Measurements from ENCODE around the gene NTRK2. TPM values are rescaled to one million over a fixed set of nuclear protein-coding genes. Genes with fewer than 3 reads are reported as not detected.

The NTRK2 gene
- total RNA-seq, 1 donor from 2014 or later: 0.07 TPM

DNA sequence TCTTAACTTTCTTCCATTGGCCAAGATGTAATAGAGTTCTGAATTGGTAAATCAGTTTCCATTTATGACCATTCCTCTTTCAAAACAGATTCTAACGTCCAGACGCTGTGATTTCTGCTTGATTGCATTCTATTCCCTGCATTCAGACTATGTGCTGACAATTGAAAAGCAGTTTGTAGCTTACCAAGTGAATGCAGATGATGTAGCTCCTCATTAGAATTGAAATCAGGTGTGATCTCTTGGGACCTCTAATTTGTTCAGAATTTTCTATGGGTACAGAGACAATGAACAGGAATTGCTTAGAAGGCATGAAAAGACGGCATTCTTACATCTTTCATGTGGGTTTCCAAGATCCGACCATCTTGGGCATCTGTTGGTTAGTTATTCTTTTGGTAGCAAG is 191.9 kb downstream of the NTRK2 start:
- ChIA-PET CTCF (no interaction called here), POLR2A (no interaction called here)
- TF ChIP-seq, protein P1, sequence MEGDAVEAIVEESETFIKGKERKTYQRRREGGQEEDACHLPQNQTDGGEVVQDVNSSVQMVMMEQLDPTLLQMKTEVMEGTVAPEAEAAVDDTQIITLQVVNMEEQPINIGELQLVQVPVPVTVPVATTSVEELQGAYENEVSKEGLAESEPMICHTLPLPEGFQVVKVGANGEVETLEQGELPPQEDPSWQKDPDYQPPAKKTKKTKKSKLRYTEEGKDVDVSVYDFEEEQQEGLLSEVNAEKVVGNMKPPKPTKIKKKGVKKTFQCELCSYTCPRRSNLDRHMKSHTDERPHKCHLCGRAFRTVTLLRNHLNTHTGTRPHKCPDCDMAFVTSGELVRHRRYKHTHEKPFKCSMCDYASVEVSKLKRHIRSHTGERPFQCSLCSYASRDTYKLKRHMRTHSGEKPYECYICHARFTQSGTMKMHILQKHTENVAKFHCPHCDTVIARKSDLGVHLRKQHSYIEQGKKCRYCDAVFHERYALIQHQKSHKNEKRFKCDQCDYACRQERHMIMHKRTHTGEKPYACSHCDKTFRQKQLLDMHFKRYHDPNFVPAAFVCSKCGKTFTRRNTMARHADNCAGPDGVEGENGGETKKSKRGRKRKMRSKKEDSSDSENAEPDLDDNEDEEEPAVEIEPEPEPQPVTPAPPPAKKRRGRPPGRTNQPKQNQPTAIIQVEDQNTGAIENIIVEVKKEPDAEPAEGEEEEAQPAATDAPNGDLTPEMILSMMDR (IDR thresholded peaks at IDR 0.05): no peak
- no peaks in the 10 kb centered on the region for H3K4me1 Mint-ChIP-seq
- H3K27me3 Mint-ChIP-seq: no peaks in the 10 kb centered on the region
- no peak for ATAC-seq (ENCODE audit: low read depth)
- intact Hi-C loops (cut with micrococcal nuclease): no loop called here
- no peak overlapping the region for H3K4me3 Mint-ChIP-seq
- no peak for DNase-seq
- no peaks in the 10 kb centered on the region for H3K9me3 Mint-ChIP-seq
- H3K36me3 Mint-ChIP-seq (ENCODE audit: low read depth): no peaks in the 10 kb centered on the region
- no peak overlapping the region for H3K27ac Mint-ChIP-seq

DNA sequence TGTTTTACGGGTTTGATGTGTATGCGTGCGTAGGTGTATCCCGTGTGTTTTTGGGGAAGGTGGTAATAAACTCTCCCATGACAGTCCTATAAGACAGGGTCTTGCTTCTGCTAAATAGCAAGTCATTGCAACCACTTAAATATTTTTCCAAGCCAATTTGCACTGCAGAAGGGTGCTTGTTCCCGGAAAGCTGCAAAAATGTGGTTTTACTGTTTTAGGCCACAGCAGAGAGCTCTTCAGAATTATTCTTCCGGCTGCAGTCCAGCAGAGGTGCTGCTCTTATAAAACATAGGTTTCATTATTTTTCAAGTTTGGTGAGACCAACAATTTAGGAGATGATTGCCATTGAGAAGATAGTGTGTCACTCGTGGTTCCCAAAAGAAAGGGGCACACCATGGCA is 192.8 kb downstream of the NTRK2 start:
- Mint-ChIP-seq H3K27ac (no peak overlapping the region), H3K4me3 (no peak overlapping the region), H3K4me1 (no peaks in the 10 kb centered on the region), H3K9me3 (no peaks in the 10 kb centered on the region), H3K36me3 (ENCODE audit: low read depth) (no peaks in the 10 kb centered on the region), H3K27me3 (no peaks in the 10 kb centered on the region)
- CTCF ChIA-PET: no interaction called here
- ATAC-seq (ENCODE audit: low read depth) (no peak), DNase-seq (no peak)
- POLR2A ChIA-PET: no interaction called here
- intact Hi-C loops (cut with micrococcal nuclease): no loop called here
- TF ChIP-seq, protein P1 (IDR thresholded peaks at IDR 0.05): no peak

DNA sequence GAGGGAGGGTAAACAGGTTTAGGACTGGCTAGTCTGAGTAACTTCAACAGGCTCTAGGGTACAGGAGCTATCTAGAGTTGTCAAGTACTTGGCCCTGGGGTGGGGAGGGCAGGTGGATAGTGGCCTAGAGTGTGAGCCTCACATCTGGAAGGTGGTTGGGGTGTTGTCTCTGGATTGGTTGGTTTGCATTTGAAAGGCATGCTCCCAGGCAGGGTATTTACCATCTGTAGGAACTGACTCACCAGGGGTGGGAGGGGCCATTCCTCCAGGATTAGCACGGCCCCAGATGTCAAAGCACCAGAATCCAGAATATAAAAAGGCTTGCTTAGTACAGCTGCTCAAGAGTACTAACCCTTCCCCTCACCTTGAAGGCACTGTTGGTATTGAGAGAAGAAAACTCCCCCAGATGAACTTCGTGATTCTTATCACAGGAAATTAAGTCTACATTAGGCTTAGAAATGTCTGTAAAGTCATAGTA is 193.3 kb downstream of the NTRK2 start:
- Mint-ChIP-seq H3K27ac (no peak overlapping the region), H3K36me3 (ENCODE audit: low read depth) (no peaks in the 10 kb centered on the region), H3K4me3 (no peak overlapping the region), H3K9me3 (no peaks in the 10 kb centered on the region), H3K4me1 (no peaks in the 10 kb centered on the region), H3K27me3 (no peaks in the 10 kb centered on the region)
- ChIA-PET POLR2A (no interaction called here), CTCF (no interaction called here)
- no peak for ATAC-seq (ENCODE audit: low read depth)
- no peak for DNase-seq
- intact Hi-C loops (cut with micrococcal nuclease): no loop called here
- TF ChIP-seq, protein P1 (IDR thresholded peaks at IDR 0.05): no peak

DNA sequence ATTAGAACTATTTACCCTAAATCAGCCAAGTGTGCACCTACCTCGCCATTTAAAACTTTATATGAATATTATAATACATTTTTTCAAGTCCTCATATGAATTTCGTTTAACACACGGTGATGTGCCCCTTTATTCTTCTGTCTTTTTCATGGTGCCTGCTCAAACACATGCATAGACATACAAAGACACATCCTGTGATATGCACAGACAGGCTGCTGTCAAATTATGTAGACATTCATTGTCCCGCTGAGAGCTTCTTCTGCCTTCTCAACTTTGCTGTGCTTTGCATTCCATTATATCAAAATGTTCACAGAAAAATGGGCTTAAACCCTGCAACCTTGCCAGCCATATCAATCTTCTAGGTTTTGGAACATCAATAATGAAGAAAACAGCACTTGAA is 193.8 kb downstream of the NTRK2 start:
- no peaks in the 10 kb centered on the region for H3K27me3 Mint-ChIP-seq
- POLR2A ChIA-PET: no interaction called here
- ATAC-seq (ENCODE audit: low read depth): no peak
- H3K36me3 Mint-ChIP-seq (ENCODE audit: low read depth): no peaks in the 10 kb centered on the region
- no peaks in the 10 kb centered on the region for H3K9me3 Mint-ChIP-seq
- no peak overlapping the region for H3K4me3 Mint-ChIP-seq
- intact Hi-C loops (cut with micrococcal nuclease): no loop called here
- H3K27ac Mint-ChIP-seq: no peak overlapping the region
- CTCF ChIA-PET: no interaction called here
- TF ChIP-seq, protein P1 (IDR thresholded peaks at IDR 0.05): no peak
- no peak for DNase-seq
- no peaks in the 10 kb centered on the region for H3K4me1 Mint-ChIP-seq

DNA sequence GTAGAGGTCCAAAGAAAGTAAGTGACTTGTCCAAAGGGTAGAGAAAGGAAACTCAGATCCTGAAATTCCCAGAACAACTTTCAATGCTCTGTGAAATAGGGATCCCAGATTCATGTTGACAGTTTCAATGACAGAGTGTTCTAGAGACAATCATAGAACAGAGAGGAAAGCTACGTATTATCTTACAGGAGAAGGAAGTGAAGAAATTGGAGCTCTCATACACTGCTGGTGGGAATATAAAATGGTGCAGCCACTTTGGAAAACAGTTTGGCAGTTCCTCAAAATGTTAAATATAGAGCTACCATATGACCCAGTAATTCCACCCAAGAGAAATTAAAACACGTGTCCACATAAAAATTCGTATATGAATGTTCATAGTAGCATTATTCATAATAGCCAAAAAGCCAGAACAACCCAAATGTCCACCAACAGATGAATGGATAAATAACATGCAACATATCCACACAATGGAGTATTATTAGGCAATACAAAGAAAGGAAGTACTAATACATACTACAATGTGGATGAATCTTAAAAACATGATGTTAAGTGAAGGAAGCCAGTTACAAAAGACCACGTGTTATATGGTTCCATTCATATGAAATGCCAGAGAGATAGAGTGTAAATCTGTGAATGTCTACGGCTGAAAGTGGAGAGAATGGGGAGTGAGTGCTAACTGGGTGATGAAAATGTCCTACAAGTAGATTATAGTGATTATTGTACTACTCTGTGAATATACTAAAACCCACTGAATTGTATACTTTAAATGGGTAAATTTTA is 197.1 kb downstream of the NTRK2 start:
- no peak overlapping the region for H3K27ac Mint-ChIP-seq
- no peaks in the 10 kb centered on the region for H3K27me3 Mint-ChIP-seq
- H3K9me3 Mint-ChIP-seq: no peaks in the 10 kb centered on the region
- no peak overlapping the region for H3K4me3 Mint-ChIP-seq
- intact Hi-C loops (cut with micrococcal nuclease): no loop called here
- POLR2A ChIA-PET: no interaction called here
- H3K4me1 Mint-ChIP-seq: no peaks in the 10 kb centered on the region
- TF ChIP-seq, protein P1 (IDR thresholded peaks at IDR 0.05): no peak
- CTCF ChIA-PET: no interaction called here
- H3K36me3 Mint-ChIP-seq (ENCODE audit: low read depth): no peaks in the 10 kb centered on the region
- no peak for DNase-seq
- ATAC-seq (ENCODE audit: low read depth): no peak

Data from activated B cell treated with CpG ODN at 0.5 μM for 24 hours (primary cell).